WI38 (cell line): Measurements from ENCODE around the gene PIM3.
"Not testable (repeated sequence)": the region's sequence is repeated elsewhere in the genome, so short reads cannot be mapped to it uniquely, and the experiment has no call there.

Experiments used
- H3K4me3 ChIP-seq: 2 replicates; pipeline ENCODE4 v1.5.1; 2011; ENCODE audit warnings: low read depth, mild to moderate bottlenecking, control low read depth, low read length
- TF ChIP-seq, protein P1 (sequence below): IDR thresholded peaks from 2 replicates; pipeline ENCODE4 v1.5.1; 2012; ENCODE audit warnings: low read depth, mild to moderate bottlenecking, control low read depth, low read length

PIM3 gene

DNA sequence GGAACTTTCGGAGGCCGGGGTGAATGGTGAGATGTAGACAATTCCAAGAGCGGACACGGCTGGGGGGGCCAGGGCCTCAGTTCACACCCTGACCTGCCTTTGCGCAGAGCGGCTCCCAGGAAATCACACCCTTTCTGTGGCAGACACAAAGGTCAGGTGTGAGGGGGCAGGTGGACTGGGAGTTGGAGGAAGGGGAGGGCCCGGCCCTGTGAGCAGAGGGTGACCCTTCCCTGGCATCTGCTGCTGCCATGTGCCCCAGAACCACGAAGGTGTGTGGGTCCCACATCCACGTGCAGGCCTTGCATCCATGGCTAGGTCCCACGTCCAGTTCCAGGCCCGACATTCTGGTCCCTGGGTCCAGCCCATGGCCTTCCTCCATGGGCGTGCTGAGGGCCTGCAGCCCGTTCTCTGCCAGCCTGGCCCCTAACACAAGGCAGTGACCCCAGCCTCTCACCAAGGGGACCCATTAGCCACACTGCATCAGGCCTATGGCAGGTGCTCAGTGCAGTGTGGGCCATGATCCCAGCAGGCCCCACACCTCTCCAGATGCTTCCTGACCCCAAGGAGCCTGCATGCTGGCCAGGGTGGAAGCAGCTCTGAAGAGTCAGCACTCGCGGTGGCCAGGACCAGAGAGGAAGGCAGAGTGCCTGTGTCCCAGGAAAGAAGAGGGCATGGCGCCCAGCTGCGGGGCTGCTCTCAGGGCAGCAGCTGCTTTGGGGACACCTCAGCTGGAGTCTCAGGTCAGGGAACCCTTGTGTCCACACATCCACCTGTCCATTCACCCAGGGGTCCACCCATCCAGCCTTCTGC is 18.9 kb upstream of the PIM3 start:
- no peak overlapping the region for H3K4me3 ChIP-seq
- TF ChIP-seq, protein P1, sequence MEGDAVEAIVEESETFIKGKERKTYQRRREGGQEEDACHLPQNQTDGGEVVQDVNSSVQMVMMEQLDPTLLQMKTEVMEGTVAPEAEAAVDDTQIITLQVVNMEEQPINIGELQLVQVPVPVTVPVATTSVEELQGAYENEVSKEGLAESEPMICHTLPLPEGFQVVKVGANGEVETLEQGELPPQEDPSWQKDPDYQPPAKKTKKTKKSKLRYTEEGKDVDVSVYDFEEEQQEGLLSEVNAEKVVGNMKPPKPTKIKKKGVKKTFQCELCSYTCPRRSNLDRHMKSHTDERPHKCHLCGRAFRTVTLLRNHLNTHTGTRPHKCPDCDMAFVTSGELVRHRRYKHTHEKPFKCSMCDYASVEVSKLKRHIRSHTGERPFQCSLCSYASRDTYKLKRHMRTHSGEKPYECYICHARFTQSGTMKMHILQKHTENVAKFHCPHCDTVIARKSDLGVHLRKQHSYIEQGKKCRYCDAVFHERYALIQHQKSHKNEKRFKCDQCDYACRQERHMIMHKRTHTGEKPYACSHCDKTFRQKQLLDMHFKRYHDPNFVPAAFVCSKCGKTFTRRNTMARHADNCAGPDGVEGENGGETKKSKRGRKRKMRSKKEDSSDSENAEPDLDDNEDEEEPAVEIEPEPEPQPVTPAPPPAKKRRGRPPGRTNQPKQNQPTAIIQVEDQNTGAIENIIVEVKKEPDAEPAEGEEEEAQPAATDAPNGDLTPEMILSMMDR, result no peak

DNA sequence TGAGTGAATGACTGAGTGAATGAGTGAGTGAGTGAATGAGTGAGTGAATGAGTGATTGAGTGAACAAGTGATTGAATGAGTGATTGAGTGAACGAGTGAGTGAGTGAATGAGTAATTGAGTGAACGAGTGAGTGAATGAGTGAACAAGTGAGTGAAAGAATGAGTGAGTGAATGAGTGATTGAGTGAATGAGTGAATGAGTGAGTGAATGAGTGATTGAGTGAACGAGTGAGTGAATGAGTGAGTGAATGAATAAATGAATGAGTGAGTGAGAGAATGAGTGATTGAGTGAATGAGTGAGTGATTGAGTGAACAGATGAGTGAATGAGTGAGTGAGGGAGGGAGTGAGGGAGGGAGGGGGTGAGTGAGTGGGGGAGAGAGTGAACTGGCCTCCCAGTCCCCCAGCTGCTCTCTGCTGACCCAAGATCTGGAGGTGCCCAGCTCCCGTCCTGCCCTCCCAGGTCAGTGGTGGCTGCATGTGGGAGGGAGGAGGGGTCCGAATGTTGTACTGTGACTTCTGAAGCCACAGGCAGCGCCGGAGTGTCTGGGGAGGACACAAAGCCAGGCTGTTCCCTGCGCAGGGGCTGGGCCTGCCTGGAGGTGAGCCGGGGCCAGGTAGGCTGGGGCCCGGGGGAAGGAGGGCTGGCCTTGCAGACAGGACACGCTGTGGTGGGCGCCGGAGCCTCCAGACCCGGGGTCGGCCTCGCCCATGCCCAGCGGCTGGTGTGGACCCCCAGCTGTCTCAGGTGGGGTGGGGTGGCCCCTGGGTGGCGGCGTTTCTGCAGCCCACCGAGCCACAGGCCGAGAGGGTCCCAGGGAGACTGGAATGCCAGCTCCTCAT is 17.8 kb upstream of the PIM3 start:
- no peak overlapping the region for H3K4me3 ChIP-seq
- TF ChIP-seq, protein P1, result no peak

DNA sequence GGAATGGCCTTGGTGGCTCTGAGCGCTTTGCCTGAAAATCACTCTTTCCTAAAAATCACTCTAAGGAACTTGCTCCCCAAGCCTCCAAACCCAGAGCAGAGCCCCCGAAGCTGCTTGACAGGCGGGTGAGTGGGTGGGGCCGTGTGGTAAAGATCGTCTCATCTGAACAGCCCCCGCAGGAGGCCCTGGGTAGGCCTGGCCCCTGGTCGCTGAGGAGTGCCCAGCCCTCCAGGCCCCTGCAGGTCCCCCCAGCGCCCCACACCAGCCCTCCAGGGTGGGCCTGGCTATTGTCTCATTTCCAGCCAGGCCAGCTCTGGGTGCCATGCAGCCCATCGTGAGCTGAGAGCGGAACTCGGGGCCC is 17.2 kb upstream of the PIM3 start:
- no peak overlapping the region for H3K4me3 ChIP-seq

DNA sequence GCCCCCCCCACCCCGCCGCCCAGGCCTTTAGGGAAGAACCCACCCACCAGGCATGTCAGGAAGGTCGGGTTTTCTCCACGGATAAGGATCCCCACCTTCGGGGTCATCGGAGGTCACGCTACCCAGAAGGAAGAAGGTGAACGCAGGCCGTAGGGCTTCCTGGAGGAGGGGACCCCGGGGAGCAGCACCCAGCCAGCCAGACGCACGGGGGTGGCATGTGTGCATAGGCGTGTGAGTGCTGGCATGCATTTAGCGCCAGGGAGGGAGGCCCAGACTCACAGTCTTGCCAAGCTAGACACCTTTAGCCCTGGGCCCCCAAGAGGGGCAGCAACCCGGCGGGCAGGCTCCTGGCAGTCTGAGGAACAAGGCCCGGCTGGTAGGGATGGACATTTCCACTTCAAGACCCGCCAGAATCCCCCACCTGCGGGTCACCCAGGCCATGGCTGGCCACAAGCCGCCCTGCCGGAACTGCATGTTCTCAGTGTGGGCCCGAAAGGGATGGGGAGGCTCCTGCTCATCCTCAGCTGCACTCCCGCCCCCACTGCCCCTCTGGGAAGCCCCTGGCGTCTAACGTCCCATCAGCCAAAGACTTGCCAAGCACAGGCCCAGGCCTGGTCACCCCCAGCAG is 16.7 kb upstream of the PIM3 start:
- no peak overlapping the region for H3K4me3 ChIP-seq
- TF ChIP-seq, protein P1, result no peak

More for the DNA sequence above, 17.2 kb upstream of the PIM3 start:
- TF ChIP-seq, protein P1, result no peak

DNA sequence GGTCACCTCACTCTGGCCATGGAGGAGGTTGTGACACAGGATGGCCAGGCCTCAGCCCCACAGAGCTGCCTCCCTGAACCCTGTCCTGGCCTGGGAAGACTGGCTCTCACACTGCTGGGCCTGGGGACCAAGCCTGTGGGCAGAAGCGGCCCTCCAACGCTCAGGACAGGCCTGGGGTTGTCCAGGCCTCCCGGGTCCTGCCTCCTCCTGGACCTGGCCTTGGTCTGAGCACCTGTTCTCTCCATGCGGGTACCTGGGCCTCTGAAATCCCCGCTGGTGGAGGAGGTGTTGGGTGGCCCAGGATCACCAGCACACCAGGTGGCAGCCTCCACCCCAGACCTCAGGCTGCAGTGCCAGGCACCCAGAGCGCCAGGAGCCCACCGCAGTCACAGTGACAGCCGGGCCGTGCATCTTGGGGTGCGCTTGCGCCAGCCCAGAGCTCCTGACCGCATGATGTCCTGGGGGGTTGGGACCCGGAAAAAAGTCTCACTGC is 16.1 kb upstream of the PIM3 start:
- TF ChIP-seq, protein P1, result no peak
- no peak overlapping the region for H3K4me3 ChIP-seq

DNA sequence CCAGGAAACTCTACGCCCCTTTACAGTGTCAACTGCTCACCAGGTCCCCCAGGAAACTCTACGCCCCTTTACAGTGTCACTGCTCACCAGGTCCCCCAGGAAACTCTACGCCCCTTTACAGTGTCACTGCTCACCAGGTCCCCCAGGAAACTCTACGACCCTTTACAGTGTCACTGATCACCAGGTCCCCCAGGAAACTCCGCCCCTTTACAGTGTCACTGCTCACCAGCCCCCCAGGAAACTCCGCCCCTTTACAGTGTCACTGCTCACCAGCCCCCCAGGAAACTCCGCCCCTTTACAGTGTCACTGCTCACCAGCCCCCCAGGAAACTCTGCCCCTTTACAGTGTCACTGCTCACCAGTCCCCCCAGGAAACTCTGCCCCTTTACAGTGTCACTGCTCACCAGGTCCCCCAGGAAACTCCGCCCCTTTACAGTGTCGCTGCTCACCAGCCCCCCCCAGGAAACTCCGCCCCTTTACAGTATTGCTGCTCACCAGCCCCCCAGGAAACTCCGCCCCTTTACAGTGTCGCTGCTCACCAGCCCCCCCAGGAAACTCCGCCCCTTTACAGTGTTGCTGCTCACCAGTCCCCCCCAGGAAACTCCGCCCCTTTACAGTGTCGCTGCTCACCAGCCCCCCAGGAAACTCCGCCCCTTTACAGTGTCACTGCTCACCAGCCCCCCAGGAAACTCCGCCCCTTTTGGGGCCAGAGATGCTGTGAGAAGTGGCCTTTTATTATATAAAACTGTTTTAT is 15.4 kb upstream of the PIM3 start:
- H3K4me3 ChIP-seq, result not testable (repeated sequence)
